Central memory CD8-positive, alpha-beta T cell (primary cell): ENCODE results near the gene KATNBL1.
"Not testable (repeated sequence)": the region's sequence is repeated elsewhere in the genome, so short reads cannot be mapped to it uniquely, and the experiment has no call there.

Experiments used
- ATAC-seq: fragments of 150-1000 bp; cut with Tn5 transposase; replicated peaks from 2 replicates; pipeline ENCODE4 v1.10.0; 2022; ENCODE audit warnings: mild to moderate bottlenecking, moderate FRiP score, moderate number of reproducible peaks; ENCODE audit not compliant: poor library complexity, severe bottlenecking; ENCODE audit errors: extremely low read depth
- DNase-seq, 2 donors: peaks; one replicate each; pipeline ENCODE4 v3.0.0; 2021; ENCODE audit warnings: low spot score in 2 of 2
- H3K27ac Mint-ChIP-seq: one replicate; pipeline ENCODE4 v1.8.0; 2022; ENCODE audit warnings: low read depth, mild to moderate bottlenecking, moderate library complexity, mixed read lengths
- H3K27me3 Mint-ChIP-seq: one replicate; pipeline ENCODE4 v1.8.0; 2022; ENCODE audit warnings: mixed read lengths
- H3K36me3 Mint-ChIP-seq: one replicate; pipeline ENCODE4 v1.8.0; 2022; ENCODE audit warnings: mild to moderate bottlenecking, moderate library complexity, mixed read lengths; ENCODE audit not compliant: insufficient read depth
- H3K4me1 Mint-ChIP-seq: one replicate; pipeline ENCODE4 v1.8.0; 2022; ENCODE audit warnings: mixed read lengths
- H3K4me3 Mint-ChIP-seq: one replicate; pipeline ENCODE4 v1.8.0; 2022; ENCODE audit warnings: mild to moderate bottlenecking, moderate library complexity, mixed read lengths
- H3K9me3 Mint-ChIP-seq: one replicate; pipeline ENCODE4 v1.8.0; 2022; ENCODE audit warnings: mixed read lengths

KATNBL1 gene

GRCh38 chr15:34179234-34179633 lies 30.7 kb downstream of the KATNBL1 start:
- Mint-ChIP-seq H3K4me3 (no peak overlapping the region), H3K36me3 (peaks cover 3% of the 10 kb centered on the region), H3K4me1 (peaks cover 23% of the 10 kb centered on the region), H3K27ac (no peak overlapping the region), H3K9me3 (peaks cover 2% of the 10 kb centered on the region), H3K27me3 (no peaks in the 10 kb centered on the region)
- DNase-seq = no peak
- ATAC-seq = no peak

- H3K4me3 Mint-ChIP-seq, H3K9me3 Mint-ChIP-seq, H3K27me3 Mint-ChIP-seq, H3K27ac Mint-ChIP-seq, H3K36me3 Mint-ChIP-seq, ATAC-seq, DNase-seq: not testable (repeated sequence)
- peaks cover 43% of the 10 kb centered on the region for H3K4me1 Mint-ChIP-seq
These were observed 43.8 kb downstream of the KATNBL1 start for GRCh38 chr15:34165987-34166573.

- H3K4me1 Mint-ChIP-seq = peaks cover 10% of the 10 kb centered on the region
- H3K36me3 Mint-ChIP-seq = peaks cover 11% of the 10 kb centered on the region
- DNase-seq (no peak), ATAC-seq (no peak)
- no peak overlapping the region for H3K27ac Mint-ChIP-seq
- no peak overlapping the region for H3K4me3 Mint-ChIP-seq
- H3K9me3 Mint-ChIP-seq = peaks cover under 1% of the 10 kb centered on the region
- H3K27me3 Mint-ChIP-seq = no peaks in the 10 kb centered on the region
These were observed 48.5 kb downstream of the KATNBL1 start for GRCh38 chr15:34161329-34161963.

DNA sequence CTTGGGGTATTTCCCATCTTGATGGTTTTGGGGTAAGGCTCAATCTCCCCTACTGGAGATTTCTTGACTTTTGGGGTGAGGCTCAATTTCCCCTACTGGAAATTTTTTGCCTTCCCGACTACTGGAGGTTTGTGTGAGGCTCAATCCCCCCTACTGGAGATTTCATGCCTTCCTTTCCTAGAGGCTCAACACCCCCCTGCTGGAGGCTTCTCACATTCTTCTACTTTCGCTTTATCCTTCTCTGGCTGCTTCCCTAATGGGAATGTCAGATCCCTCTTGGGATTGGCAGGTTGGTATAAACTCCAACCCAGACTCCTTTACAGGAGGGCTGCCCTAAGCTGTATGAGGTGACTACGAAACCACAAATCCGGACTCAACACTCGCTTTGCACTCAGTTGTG lies 49.2 kb downstream of the KATNBL1 start:
- ATAC-seq = no peak
- no peak for DNase-seq
- Mint-ChIP-seq H3K4me3 (no peak overlapping the region), H3K27ac (no peak overlapping the region), H3K4me1 (peaks cover 10% of the 10 kb centered on the region), H3K36me3 (peaks cover 13% of the 10 kb centered on the region), H3K27me3 (no peaks in the 10 kb centered on the region), H3K9me3 (peaks cover 7% of the 10 kb centered on the region)

DNA sequence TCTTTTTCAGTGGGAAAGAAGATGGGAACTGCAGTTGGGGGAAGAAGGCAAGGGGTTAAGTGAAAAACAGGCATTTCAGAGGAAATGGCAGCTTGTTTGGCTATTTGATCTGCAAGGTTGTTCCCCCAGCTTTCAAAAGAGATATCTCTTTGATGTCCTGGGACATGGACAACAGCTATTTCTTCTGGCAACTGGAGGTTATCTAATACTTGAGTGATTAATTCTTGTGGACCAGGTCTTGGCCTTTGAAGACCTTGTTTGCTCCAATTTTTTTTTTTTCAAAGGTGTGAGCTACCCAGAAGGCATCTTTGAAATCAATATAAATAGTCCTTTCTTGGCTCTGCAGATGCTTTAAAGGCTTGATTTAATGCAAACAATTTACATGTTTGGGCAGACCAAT lies 51.5 kb downstream of the KATNBL1 start:
- Mint-ChIP-seq H3K27ac (no peak overlapping the region), H3K9me3 (peaks cover 8% of the 10 kb centered on the region), H3K4me3 (no peak overlapping the region), H3K36me3 (peaks cover 11% of the 10 kb centered on the region), H3K27me3 (no peaks in the 10 kb centered on the region), H3K4me1 (no peaks in the 10 kb centered on the region)
- DNase-seq (no peak), ATAC-seq (no peak)

DNA sequence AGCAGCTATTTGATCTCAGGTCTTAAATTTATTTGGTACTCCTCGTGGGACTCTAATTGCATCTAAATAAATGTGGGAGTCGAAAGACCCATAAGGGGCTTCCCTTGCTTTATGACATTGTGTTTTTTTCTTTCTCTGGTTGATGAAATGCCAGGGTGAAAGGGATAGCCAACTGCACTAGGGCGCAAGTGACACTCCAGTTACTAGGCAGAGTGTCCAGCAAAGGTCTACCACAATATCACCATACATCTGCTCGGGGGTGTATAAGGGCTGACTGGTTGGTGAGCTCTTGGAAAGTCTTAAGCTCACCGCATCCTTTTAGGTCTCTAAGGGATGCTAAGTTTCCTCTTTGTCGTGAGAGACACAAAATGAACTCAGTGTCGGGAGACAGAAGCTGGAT lies 54.0 kb downstream of the KATNBL1 start:
- no peak for ATAC-seq
- H3K27ac Mint-ChIP-seq = no peak overlapping the region

GRCh38 chr15:34154725-34155204 lies 55.1 kb downstream of the KATNBL1 start:
- H3K9me3 Mint-ChIP-seq = peaks cover 8% of the 10 kb centered on the region
- ATAC-seq (no peak), DNase-seq (no peak)
- H3K4me3 Mint-ChIP-seq = no peak overlapping the region
- H3K4me1 Mint-ChIP-seq = no peaks in the 10 kb centered on the region
- no peaks in the 10 kb centered on the region for H3K27me3 Mint-ChIP-seq
- H3K27ac Mint-ChIP-seq = no peak overlapping the region
- H3K36me3 Mint-ChIP-seq = peaks cover 25% of the 10 kb centered on the region

More for the DNA sequence above, 54.0 kb downstream of the KATNBL1 start:
- DNase-seq = no peak
- Mint-ChIP-seq H3K9me3 (peaks cover 8% of the 10 kb centered on the region), H3K4me1 (no peaks in the 10 kb centered on the region), H3K27me3 (no peaks in the 10 kb centered on the region), H3K36me3 (peaks cover 21% of the 10 kb centered on the region), H3K4me3 (no peak overlapping the region)

- DNase-seq (no peak), ATAC-seq (no peak)
- H3K27ac Mint-ChIP-seq = no peak overlapping the region
- H3K27me3 Mint-ChIP-seq = no peaks in the 10 kb centered on the region
- no peak overlapping the region for H3K4me3 Mint-ChIP-seq
- H3K4me1 Mint-ChIP-seq = no peaks in the 10 kb centered on the region
- peaks cover 50% of the 10 kb centered on the region for H3K36me3 Mint-ChIP-seq
- H3K9me3 Mint-ChIP-seq = no peaks in the 10 kb centered on the region
These were observed 62.3 kb downstream of the KATNBL1 start for GRCh38 chr15:34147371-34148140.

- Mint-ChIP-seq H3K4me3 (no peak overlapping the region), H3K9me3 (no peaks in the 10 kb centered on the region), H3K4me1 (no peaks in the 10 kb centered on the region), H3K27me3 (no peaks in the 10 kb centered on the region), H3K36me3 (peaks cover 2% of the 10 kb centered on the region), H3K27ac (no peak overlapping the region)
- DNase-seq = no peak
- ATAC-seq = no peak
These were observed 76.4 kb downstream of the KATNBL1 start for GRCh38 chr15:34133511-34133910.

GRCh38 chr15:34132881-34133280 lies 77.0 kb downstream of the KATNBL1 start:
- H3K4me3 Mint-ChIP-seq = no peak overlapping the region
- H3K36me3 Mint-ChIP-seq = no peaks in the 10 kb centered on the region
- H3K27me3 Mint-ChIP-seq = no peaks in the 10 kb centered on the region
- no peak overlapping the region for H3K27ac Mint-ChIP-seq
- no peaks in the 10 kb centered on the region for H3K4me1 Mint-ChIP-seq
- no peak for ATAC-seq
- H3K9me3 Mint-ChIP-seq = no peaks in the 10 kb centered on the region
- no peak for DNase-seq

GRCh38 chr15:34128898-34129297 lies 81.0 kb downstream of the KATNBL1 start:
- H3K4me3 Mint-ChIP-seq = no peak overlapping the region
- no peak overlapping the region for H3K27ac Mint-ChIP-seq
- DNase-seq (no peak), ATAC-seq (no peak)
- H3K4me1 Mint-ChIP-seq = no peaks in the 10 kb centered on the region
- no peaks in the 10 kb centered on the region for H3K27me3 Mint-ChIP-seq
- H3K36me3 Mint-ChIP-seq = no peaks in the 10 kb centered on the region
- peaks cover 5% of the 10 kb centered on the region for H3K9me3 Mint-ChIP-seq

DNA sequence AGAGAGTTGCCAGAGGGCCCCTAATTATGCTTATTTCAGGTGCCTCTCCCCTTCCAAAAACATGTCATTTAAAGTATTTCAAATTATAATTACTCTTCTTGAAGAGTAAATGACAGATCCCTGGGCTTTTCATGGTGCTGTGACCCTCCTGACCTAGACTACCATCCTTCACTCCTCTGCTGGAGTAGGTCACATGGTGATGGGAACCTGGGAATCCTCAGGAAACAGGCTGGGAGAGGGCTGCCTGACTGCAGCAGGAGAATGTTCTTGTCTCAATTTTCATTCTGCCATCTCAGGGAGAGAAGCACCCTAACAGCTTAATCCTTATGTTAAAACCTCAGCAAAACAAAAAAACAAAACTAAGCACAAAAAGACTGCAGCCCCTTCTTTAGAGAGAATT lies 83.4 kb downstream of the KATNBL1 start:
- H3K9me3 Mint-ChIP-seq = peaks cover 5% of the 10 kb centered on the region
- H3K36me3 Mint-ChIP-seq = no peaks in the 10 kb centered on the region
- H3K4me3 Mint-ChIP-seq = no peak overlapping the region
- H3K27me3 Mint-ChIP-seq = peaks cover 10% of the 10 kb centered on the region
- no peak overlapping the region for H3K27ac Mint-ChIP-seq
- DNase-seq (no peak), ATAC-seq (no peak)
- no peaks in the 10 kb centered on the region for H3K4me1 Mint-ChIP-seq

- H3K27ac Mint-ChIP-seq = no peak overlapping the region
- H3K4me3 Mint-ChIP-seq = no peak overlapping the region
- ATAC-seq = no peak
- H3K4me1 Mint-ChIP-seq = no peaks in the 10 kb centered on the region
- H3K36me3 Mint-ChIP-seq = no peaks in the 10 kb centered on the region
- H3K27me3 Mint-ChIP-seq = peaks cover 13% of the 10 kb centered on the region
- DNase-seq = no peak
- H3K9me3 Mint-ChIP-seq = peaks cover 5% of the 10 kb centered on the region
These were observed 84.0 kb downstream of the KATNBL1 start for GRCh38 chr15:34125945-34126344.
